ENCODE results near the gene CASP8. TPM values are rescaled to one million over a fixed set of nuclear protein-coding genes. Genes with fewer than 3 reads are reported as not detected.

The CASP8 gene
- total RNA-seq, 1 donor from 2014 or later: 2.7 TPM

DNA sequence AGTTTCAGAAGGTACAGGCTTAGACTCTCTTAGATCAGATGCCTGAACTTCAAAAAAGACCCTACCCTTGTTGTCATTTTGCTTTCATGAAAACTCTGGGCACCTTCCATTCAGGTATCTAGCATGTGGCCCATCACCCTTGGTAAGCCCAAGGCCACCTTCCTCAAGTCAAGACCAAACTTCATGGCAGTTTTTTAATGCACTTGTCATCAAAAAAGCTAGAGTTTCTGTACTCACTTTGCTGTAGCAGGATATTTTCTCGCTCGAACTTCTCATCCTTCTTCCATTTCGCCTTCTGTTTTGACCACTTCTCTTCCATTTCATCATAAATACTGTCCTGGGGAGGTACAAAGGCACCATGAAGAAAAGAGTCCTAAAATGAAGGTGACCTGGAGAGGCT lies 48.6 kb downstream of the CASP8 start:
- ATAC-seq: no peak
- intact Hi-C loops (cut with micrococcal nuclease): no loop called here
- DNase-seq: no peak

DNA sequence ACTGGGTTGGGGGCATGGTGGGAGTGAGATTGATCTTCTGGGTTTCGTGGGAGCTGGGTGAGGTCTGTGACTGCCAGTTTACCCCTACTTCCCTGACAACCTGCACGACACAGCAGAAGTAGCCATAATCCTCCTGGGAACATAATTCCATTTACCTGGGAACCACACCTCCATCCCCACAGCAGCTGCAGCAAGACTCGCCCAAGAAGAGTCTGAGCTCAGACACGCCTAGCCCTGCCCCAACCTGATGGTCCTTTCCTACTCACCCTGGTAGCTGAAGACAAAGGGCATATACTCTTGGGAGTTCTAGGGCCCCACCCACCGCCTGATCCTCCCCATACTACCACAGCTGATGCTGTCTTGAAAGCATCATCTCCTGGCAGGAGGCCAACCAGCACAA lies 53.0 kb downstream of the CASP8 start:
- no peak for DNase-seq
- ATAC-seq: no peak
- intact Hi-C loops (cut with micrococcal nuclease): no loop called here

GRCh38 chr2:201319511-201319910 lies 59.2 kb downstream of the CASP8 start:
- ATAC-seq (no peak), DNase-seq (no peak)
- intact Hi-C loops (cut with micrococcal nuclease): no loop called here

DNA sequence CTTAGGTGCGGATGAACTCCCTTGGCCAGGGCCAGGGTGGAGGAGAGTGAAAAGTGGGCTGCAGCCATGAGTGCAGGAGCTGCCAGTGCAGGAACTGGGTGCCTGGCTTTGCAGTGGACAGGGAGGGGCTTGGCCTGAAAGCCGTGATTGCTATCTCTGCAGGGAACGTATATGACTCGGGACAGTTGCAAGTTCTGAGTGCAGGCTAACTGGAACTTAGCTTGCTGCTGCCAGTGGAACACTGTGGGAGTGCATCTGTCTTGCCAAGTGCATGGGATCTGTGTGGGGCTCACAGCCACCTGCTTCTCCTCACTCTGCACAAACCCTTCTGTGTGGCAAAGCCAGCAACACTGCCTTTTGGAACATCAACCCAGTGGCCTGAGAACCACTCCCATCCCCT lies 59.9 kb downstream of the CASP8 start:
- DNase-seq: no peak
- no peak for ATAC-seq
- intact Hi-C loops (cut with micrococcal nuclease): no loop called here

DNA sequence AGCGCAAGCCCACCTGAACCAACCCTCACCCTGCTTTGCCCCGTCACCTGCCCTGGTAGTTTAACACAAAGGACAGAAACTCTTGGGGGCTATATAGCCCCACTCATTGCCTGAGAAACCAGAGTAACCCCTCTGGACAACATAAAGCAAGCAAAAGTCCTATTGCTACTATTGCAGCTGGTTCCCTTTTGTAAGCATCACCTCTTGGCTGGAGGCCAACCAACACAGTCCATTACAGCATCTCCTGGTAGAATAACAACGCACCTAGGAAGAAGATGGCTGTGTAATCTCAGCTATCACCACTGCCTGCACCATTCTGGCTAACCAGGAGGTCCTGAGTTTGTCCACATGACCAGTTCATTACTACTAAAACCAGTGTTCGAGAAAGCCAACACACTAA lies 60.4 kb downstream of the CASP8 start:
- no peak for DNase-seq
- intact Hi-C loops (cut with micrococcal nuclease): no loop called here

GRCh38 chr2:201322772-201323171 lies 62.4 kb downstream of the CASP8 start:
- ATAC-seq (no peak), DNase-seq (no peak)
- intact Hi-C loops (cut with micrococcal nuclease): no loop called here

More for the DNA sequence above, 60.4 kb downstream of the CASP8 start:
- no peak for ATAC-seq

GRCh38 chr2:201327678-201328077 lies 67.3 kb downstream of the CASP8 start:
- intact Hi-C loops (cut with micrococcal nuclease): no loop called here
- DNase-seq (no peak), ATAC-seq (no peak)

DNA sequence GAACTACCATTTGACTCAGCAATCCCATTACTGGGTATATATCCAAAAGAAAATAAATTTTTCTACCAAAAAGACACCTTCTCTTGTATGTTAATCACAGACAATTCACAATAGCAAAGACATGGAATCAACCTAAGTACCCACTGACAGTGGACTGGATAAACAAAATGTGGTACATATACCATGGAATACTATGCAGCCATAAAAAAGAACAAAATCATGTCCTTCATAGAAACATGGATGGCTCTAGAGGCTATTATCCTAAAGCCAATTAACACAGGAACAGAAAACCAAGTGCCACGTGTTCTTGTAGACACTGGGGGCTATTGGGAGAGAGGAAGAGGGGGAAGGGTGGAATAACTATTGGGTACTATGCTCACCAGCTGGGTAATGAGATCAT lies 69.1 kb downstream of the CASP8 start:
- intact Hi-C loops (cut with micrococcal nuclease): no loop called here
- ATAC-seq (no peak), DNase-seq (no peak)

Other genes with a start within 250 kb of the CASP8 start
- 12.7 TPM for gene HYCC2, start 188.9 kb upstream of the CASP8 start, total RNA-seq
- gene NDUFB3, start 188.5 kb upstream of the CASP8 start, total RNA-seq: 540 TPM
- gene CFLAR, start 144.4 kb upstream of the CASP8 start, total RNA-seq: 252 TPM
- gene CASP10, start 77.4 kb upstream of the CASP8 start, total RNA-seq: 6.4 TPM
- gene FLACC1, start 96.8 kb downstream of the CASP8 start, total RNA-seq: 5.0 TPM
- 202 TPM for gene TRAK2, start 190.9 kb downstream of the CASP8 start, total RNA-seq
- 81.4 TPM for gene STRADB, start 191.2 kb downstream of the CASP8 start, total RNA-seq

All from left ventricle myocardium superior (tissue), 1 donor.